Activated CD4-positive, alpha-beta T cell treated with anti-CD3 and anti-CD28 coated beads, Interleukin-2, amount 50 U/mL, for 1 hour (primary cell): ENCODE measurements around the gene EEFSEC.

Experiments used
- DNase-seq: peaks from one replicate; pipeline ENCODE4 v3.0.0-alpha.2; 2020

EEFSEC gene

GRCh38 chr3:128185630-128186447 lies 32.6 kb downstream of the EEFSEC start:
- DNase-seq: no peak

- DNase-seq: no peak
Observed at GRCh38 chr3:128187495-128187894, 34.2 kb downstream of the EEFSEC start.

- no peak for DNase-seq
Observed at GRCh38 chr3:128188326-128188725, 35.0 kb downstream of the EEFSEC start.

GRCh38 chr3:128188956-128189355 lies 35.7 kb downstream of the EEFSEC start:
- DNase-seq: no peak

- no peak for DNase-seq
Observed at GRCh38 chr3:128190501-128190900, 37.2 kb downstream of the EEFSEC start.

GRCh38 chr3:128192131-128192530 lies 38.9 kb downstream of the EEFSEC start:
- no peak for DNase-seq

- no peak for DNase-seq
Observed at GRCh38 chr3:128193168-128193567, 39.9 kb downstream of the EEFSEC start.

- no peak for DNase-seq
Observed at GRCh38 chr3:128194843-128195242, 41.6 kb downstream of the EEFSEC start.

- no peak for DNase-seq
Observed at GRCh38 chr3:128195369-128195768, 42.1 kb downstream of the EEFSEC start.

GRCh38 chr3:128195802-128196201 lies 42.5 kb downstream of the EEFSEC start:
- no peak for DNase-seq

GRCh38 chr3:128196647-128197046 lies 43.4 kb downstream of the EEFSEC start:
- DNase-seq: no peak

GRCh38 chr3:128197855-128198254 lies 44.6 kb downstream of the EEFSEC start:
- DNase-seq: no peak

GRCh38 chr3:128198313-128198712 lies 45.0 kb downstream of the EEFSEC start:
- no peak for DNase-seq

- no peak for DNase-seq
Observed at GRCh38 chr3:128199110-128199509, 45.8 kb downstream of the EEFSEC start.

GRCh38 chr3:128201158-128201755 lies 48.0 kb downstream of the EEFSEC start:
- no peak for DNase-seq

GRCh38 chr3:128203169-128203568 lies 49.9 kb downstream of the EEFSEC start:
- no peak for DNase-seq

GRCh38 chr3:128205558-128206145 lies 52.4 kb downstream of the EEFSEC start:
- DNase-seq: no peak

GRCh38 chr3:128207951-128208350 lies 54.7 kb downstream of the EEFSEC start:
- no peak for DNase-seq

GRCh38 chr3:128210711-128211110 lies 57.4 kb downstream of the EEFSEC start:
- no peak for DNase-seq

- no peak for DNase-seq
Observed at GRCh38 chr3:128214056-128214455, 60.8 kb downstream of the EEFSEC start.

GRCh38 chr3:128215290-128215689 lies 62.0 kb downstream of the EEFSEC start:
- no peak for DNase-seq

GRCh38 chr3:128215800-128216495 lies 62.7 kb downstream of the EEFSEC start:
- DNase-seq: no peak

GRCh38 chr3:128217702-128218547 lies 64.6 kb downstream of the EEFSEC start:
- no peak for DNase-seq
